Urinary bladder (tissue), 4 donors: ENCODE data around the gene DTNB. TPM values are rescaled to one million over a fixed set of nuclear protein-coding genes. Genes with fewer than 3 reads are reported as not detected.
"Not testable (repeated sequence)": the region's sequence is repeated elsewhere in the genome, so short reads cannot be mapped to it uniquely, and the experiment has no call there.

Experiments
- DNase-seq: peaks from one replicate; pipeline ENCODE4 v3.0.0-alpha.2; 2015; ENCODE audit errors: extremely low spot score
- H3K27ac ChIP-seq: one replicate; pipeline ENCODE4 v1.5.1; 2013; ENCODE audit warnings: low read depth, mild to moderate bottlenecking, moderate library complexity
- H3K36me3 ChIP-seq: one replicate; pipeline ENCODE4 v1.6.1; 2013; ENCODE audit warnings: mild to moderate bottlenecking, moderate library complexity; ENCODE audit not compliant: insufficient read depth
- H3K4me1 ChIP-seq: one replicate; pipeline ENCODE4 v1.6.1; 2013; ENCODE audit warnings: mild to moderate bottlenecking, moderate library complexity; ENCODE audit not compliant: insufficient read depth
- H3K4me3 ChIP-seq: one replicate; pipeline ENCODE4 v1.5.1; 2013; ENCODE audit warnings: low read depth, low read length
- WGBS: extraction: QIAGEN DNeasy Blood & Tissue Kit; methylation state at CpG from one replicate; pipeline ENCODE4 v1.1.7; 2013; 5-methylcytosine and 5-hydroxymethylcytosine counted together
- polyA plus RNA-seq: library from polyadenylated mRNA; stranded (reverse); fragments of 200-250 nt; gene quantifications from one replicate; pipeline ENCODE4 v1.2.3, GENCODE V29; 2013
- total RNA-seq: library from RNA; depleted of rRNA; stranded (reverse); fragments of >200 nt; gene quantifications from one replicate; pipeline ENCODE4 v1.2.3, GENCODE V29; 2014
- donor health status: healthy with polysubstance abuse.
- donor health status: healthy.

The DTNB gene
- total and polyA plus RNA-seq, 2 donors = 5.4 to 14.0 TPM

- H3K27ac ChIP-seq, DNase-seq, H3K4me3 ChIP-seq, H3K4me1 ChIP-seq, H3K36me3 ChIP-seq: not testable (repeated sequence)
- whole genome bisulfite sequencing = 97% methylated on average over 34 of the region's 34 CpGs
These were observed 39.6 kb downstream of the DTNB start for GRCh38 chr2:25633801-25634200.

- Histone ChIP-seq H3K27ac (no peak overlapping the region), H3K4me1 (no peaks in the 10 kb centered on the region), H3K36me3 (no peaks in the 10 kb centered on the region), H3K4me3 (no peak overlapping the region)
- no peak for DNase-seq
- WGBS = 85% methylated on average over 2 of the region's 2 CpGs
These were observed 41.0 kb downstream of the DTNB start for GRCh38 chr2:25632396-25632795.

DNA sequence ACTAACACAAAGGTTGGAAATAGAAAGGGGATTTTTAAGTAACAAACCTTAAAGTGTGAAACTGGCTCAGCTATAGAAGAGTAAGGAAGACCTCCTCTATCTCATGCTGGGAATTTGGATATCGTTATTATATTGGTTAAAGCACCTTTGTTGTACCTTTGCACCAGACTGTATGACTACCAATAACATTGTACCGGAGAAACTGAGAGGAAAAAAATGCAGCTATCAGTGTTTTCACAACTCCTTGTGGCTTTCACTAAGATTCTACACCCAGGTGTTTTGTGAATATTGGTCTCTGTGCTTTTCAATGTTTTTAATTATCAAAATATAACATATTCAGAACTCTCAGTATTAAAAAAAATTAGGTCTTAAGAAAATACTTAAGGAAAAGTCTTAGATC lies 48.7 kb downstream of the DTNB start:
- H3K4me1 ChIP-seq = no peaks in the 10 kb centered on the region
- H3K27ac ChIP-seq = no peak overlapping the region
- H3K36me3 ChIP-seq = no peaks in the 10 kb centered on the region
- DNase-seq = no peak
- H3K4me3 ChIP-seq = no peak overlapping the region
- WGBS = 96% methylated on average over 2 of the region's 2 CpGs

DNA sequence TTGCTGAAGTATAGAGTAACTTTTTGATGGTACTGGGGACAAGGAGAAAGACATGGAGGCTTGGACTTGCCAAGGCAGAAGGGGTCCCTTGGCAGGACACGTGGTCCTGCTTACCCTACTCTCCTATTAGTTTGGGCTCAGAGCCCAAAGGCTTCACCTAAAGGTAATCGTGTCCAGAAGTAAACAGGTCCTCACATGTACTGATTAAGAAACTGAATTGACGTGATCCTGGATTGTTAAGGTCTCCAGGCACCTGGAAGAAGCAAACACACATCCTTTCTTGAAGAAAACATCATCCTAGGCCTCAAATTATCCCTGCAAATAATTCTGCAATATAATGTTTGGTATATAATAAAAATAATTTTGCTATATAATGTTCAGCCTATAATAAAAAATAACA lies 50.0 kb downstream of the DTNB start:
- 86% methylated on average over 3 of the region's 3 CpGs for WGBS
- no peaks in the 10 kb centered on the region for H3K4me1 ChIP-seq
- H3K27ac ChIP-seq = no peak overlapping the region
- DNase-seq = no peak
- H3K4me3 ChIP-seq = no peak overlapping the region
- no peaks in the 10 kb centered on the region for H3K36me3 ChIP-seq

- Histone ChIP-seq H3K4me3 (no peak overlapping the region), H3K27ac (no peak overlapping the region), H3K36me3 (no peaks in the 10 kb centered on the region), H3K4me1 (peaks cover 4% of the 10 kb centered on the region)
- no peak for DNase-seq
- 68% methylated on average over 4 of the region's 4 CpGs for WGBS
These were observed 52.7 kb downstream of the DTNB start for GRCh38 chr2:25620711-25621110.

DNA sequence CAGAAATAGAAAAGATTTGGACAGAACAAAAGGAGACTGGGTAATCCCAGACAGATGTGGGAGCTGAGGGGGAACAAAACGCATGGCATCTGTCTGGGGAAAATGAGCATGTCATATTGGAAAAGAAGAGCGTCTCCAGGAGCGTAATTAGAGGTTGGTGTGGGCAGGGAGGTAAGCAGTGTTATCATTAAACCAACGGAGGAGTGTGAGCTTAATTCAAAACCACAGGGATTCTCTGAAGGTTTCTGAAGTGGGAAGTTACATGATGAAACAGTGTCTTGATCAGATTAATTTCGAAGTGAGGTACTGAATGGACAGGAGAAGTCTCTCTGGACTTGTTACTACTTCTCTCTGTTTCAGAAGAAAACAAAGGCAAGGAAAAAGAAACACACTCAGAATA lies 53.3 kb downstream of the DTNB start:
- Histone ChIP-seq H3K36me3 (no peaks in the 10 kb centered on the region), H3K4me3 (no peak overlapping the region), H3K27ac (no peak overlapping the region), H3K4me1 (peaks cover 4% of the 10 kb centered on the region)
- WGBS = 84% methylated on average over 5 of the region's 5 CpGs
- DNase-seq = no peak

GRCh38 chr2:25619185-25619584 lies 54.2 kb downstream of the DTNB start:
- H3K4me1 ChIP-seq = peaks cover 4% of the 10 kb centered on the region
- DNase-seq = no peak
- no peak overlapping the region for H3K4me3 ChIP-seq
- no peak overlapping the region for H3K27ac ChIP-seq
- 83% methylated on average over 4 of the region's 4 CpGs for WGBS
- no peaks in the 10 kb centered on the region for H3K36me3 ChIP-seq

DNA sequence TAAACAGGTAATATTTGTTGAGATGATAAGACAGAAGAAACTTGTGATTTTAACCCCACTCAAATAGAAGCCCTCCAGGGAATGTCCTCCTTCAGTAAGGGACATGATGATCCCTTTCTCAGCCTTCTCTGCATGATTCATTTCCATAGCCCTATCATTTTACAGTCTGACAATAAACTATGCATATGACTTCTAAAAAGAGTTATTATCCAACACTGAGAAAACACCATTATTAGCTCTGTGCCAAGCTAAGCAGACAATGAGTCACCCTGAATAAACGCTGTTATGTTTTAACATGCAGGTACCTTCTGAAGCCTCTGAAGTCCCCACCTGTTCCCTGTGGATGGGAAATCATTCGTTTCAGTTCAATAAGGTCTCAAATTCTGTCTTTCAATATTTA lies 54.7 kb downstream of the DTNB start:
- Histone ChIP-seq H3K36me3 (no peaks in the 10 kb centered on the region), H3K27ac (no peak overlapping the region), H3K4me1 (peaks cover 4% of the 10 kb centered on the region), H3K4me3 (no peak overlapping the region)
- WGBS = 59% methylated on average over 2 of the region's 2 CpGs
- no peak for DNase-seq

GRCh38 chr2:25617948-25618646 lies 55.3 kb downstream of the DTNB start:
- Histone ChIP-seq H3K27ac (peak overlapping the region; percentile 59), H3K4me3 (no peak overlapping the region), H3K36me3 (no peaks in the 10 kb centered on the region), H3K4me1 (peaks cover 4% of the 10 kb centered on the region)
- DNase-seq = peak; percentile 49
- WGBS = 53% methylated on average over 7 of the region's 7 CpGs

GRCh38 chr2:25615920-25616319 lies 57.5 kb downstream of the DTNB start:
- H3K4me3 ChIP-seq = no peak overlapping the region
- no peak for DNase-seq
- H3K4me1 ChIP-seq = peaks cover 4% of the 10 kb centered on the region
- H3K36me3 ChIP-seq = no peaks in the 10 kb centered on the region
- H3K27ac ChIP-seq = no peak overlapping the region

DNA sequence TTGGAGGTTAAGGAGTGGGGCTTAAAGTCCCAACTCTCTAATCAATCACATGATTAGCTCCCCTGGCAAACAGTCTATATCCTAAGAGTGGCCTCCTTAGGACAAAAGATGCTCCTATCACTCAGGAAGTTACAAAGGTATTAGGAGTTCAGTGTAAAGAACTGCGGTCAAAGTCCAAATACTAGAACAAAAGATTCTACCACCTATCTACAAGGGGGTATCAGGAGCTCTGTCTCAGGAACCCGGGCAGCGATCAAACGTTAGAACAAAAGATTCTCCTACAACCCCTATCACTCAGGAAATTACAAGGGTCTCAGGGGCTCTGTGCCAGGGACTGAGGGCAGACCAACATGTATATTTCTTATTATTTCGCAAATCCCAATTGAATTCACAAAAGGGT lies 58.0 kb downstream of the DTNB start:
- H3K27ac ChIP-seq = no peak overlapping the region
- WGBS = 78% methylated on average over 5 of the region's 5 CpGs

DNA sequence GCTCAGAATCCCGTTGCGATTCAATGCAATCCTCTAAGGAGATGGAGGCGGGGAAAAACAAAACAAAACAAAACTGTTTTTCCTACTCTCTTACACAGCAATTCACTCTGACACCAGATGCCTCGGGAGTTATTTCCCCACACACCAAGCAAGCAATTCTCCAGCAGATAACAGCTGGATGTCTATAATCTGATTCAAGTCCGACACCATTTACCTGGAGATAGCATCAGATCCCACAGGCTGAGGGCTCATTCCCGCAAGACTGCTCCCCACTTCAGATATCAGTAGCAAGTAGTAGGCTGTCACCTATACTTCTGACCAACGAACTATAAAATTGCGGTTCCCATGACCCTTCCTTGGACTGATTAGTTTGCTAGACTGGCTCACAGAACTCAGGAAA lies 58.7 kb downstream of the DTNB start:
- 89% methylated on average over 8 of the region's 8 CpGs for WGBS
- no peak for DNase-seq
- Histone ChIP-seq H3K36me3 (no peaks in the 10 kb centered on the region), H3K27ac (no peak overlapping the region), H3K4me1 (peaks cover 4% of the 10 kb centered on the region), H3K4me3 (no peak overlapping the region)

More for the DNA sequence above, 58.0 kb downstream of the DTNB start:
- no peaks in the 10 kb centered on the region for H3K36me3 ChIP-seq
- DNase-seq = no peak
- no peak overlapping the region for H3K4me3 ChIP-seq
- peaks cover 4% of the 10 kb centered on the region for H3K4me1 ChIP-seq

GRCh38 chr2:25608718-25609117 lies 64.7 kb downstream of the DTNB start:
- Histone ChIP-seq H3K4me3 (no peak overlapping the region), H3K27ac (no peak overlapping the region), H3K36me3 (no peaks in the 10 kb centered on the region), H3K4me1 (no peaks in the 10 kb centered on the region)
- no peak for DNase-seq

GRCh38 chr2:25606892-25607291 lies 66.5 kb downstream of the DTNB start:
- no peaks in the 10 kb centered on the region for H3K4me1 ChIP-seq
- H3K4me3 ChIP-seq = no peak overlapping the region
- no peak for DNase-seq
- WGBS = 7% methylated on average over 1 of the region's 1 CpG
- no peaks in the 10 kb centered on the region for H3K36me3 ChIP-seq
- no peak overlapping the region for H3K27ac ChIP-seq

- DNase-seq = no peak
- no peak overlapping the region for H3K4me3 ChIP-seq
- no peaks in the 10 kb centered on the region for H3K4me1 ChIP-seq
- H3K27ac ChIP-seq = no peak overlapping the region
- H3K36me3 ChIP-seq = no peaks in the 10 kb centered on the region
These were observed 71.0 kb downstream of the DTNB start for GRCh38 chr2:25602333-25602723.
